ENCODE measurements around the gene TFB1M. TPM values are rescaled to one million over a fixed set of nuclear protein-coding genes. Genes with fewer than 3 reads are reported as not detected.
"Not testable (repeated sequence)": the region's sequence is repeated elsewhere in the genome, so short reads cannot be mapped to it uniquely, and the experiment has no call there.

TFB1M gene
- polyA plus RNA-seq, 1 experiment = 20.4 TPM

GRCh38 chr6:155316419-155316818 lies 2.1 kb upstream of the TFB1M start:
- POLR2A ChIA-PET = no interaction called here
- no peak for TF ChIP-seq CTCF (IDR thresholded peaks at IDR 0.05; ENCODE audit: low read depth, low read length)
- DNase-seq (ENCODE audit: low read depth, low spot score) = no peak
- CTCF ChIA-PET = interaction anchor here (0.8 to 3.0 kb wide), 11 partner anchors 9 to 448 kb away, joined by 3 to 26 read pairs (median 5); no protein-coding TSS in a partner anchor
- Histone ChIP-seq H3K4me3 (ENCODE audit: low read depth, low read length) (no peak overlapping the region), H3K9me3 (ENCODE audit: control insufficient read depth, insufficient read depth, low read length) (no peaks in the 10 kb centered on the region), H3K27ac (ENCODE audit: low read depth, low read length) (no peak overlapping the region), H3K27me3 (ENCODE audit: control insufficient read depth, insufficient read depth, low read length) (no peaks in the 10 kb centered on the region)

- Histone ChIP-seq H3K9me3 (ENCODE audit: control insufficient read depth, insufficient read depth, low read length) (no peaks in the 10 kb centered on the region), H3K4me3 (ENCODE audit: low read depth, low read length) (peak overlapping the region; percentile 92), H3K27me3 (ENCODE audit: control insufficient read depth, insufficient read depth, low read length) (no peaks in the 10 kb centered on the region), H3K27ac (ENCODE audit: low read depth, low read length) (no peak overlapping the region)
- TF ChIP-seq CTCF (IDR thresholded peaks at IDR 0.05; ENCODE audit: low read depth, low read length) = no peak
- DNase-seq (ENCODE audit: low read depth, low spot score) = no peak
- ChIA-PET POLR2A (interaction anchor here (0.7 to 1.0 kb wide), 3 partner anchors 34 to 567 kb away, joined by 3 to 5 read pairs (median 4); no protein-coding TSS in a partner anchor), CTCF (interaction anchor here (0.7 to 3.0 kb wide), 12 partner anchors 12 to 1551 kb away, joined by 3 to 26 read pairs (median 4); no protein-coding TSS in a partner anchor)
These were observed 1.2 kb upstream of the TFB1M start for GRCh38 chr6:155315516-155315871.

GRCh38 chr6:155314773-155315515 lies 660 bp upstream of the TFB1M start:
- peak; percentile 51 for DNase-seq (ENCODE audit: low read depth, low spot score)
- H3K9me3 ChIP-seq (ENCODE audit: control insufficient read depth, insufficient read depth, low read length) = no peaks in the 10 kb centered on the region
- TF ChIP-seq CTCF (IDR thresholded peaks at IDR 0.05; ENCODE audit: low read depth, low read length) = no peak
- no peaks in the 10 kb centered on the region for H3K27me3 ChIP-seq (ENCODE audit: control insufficient read depth, insufficient read depth, low read length)
- H3K4me3 ChIP-seq (ENCODE audit: low read depth, low read length) = peak overlapping the region; percentile 92
- ChIA-PET POLR2A (interaction anchor here (0.7 to 1.0 kb wide), 3 partner anchors 34 to 568 kb away, joined by 3 to 5 read pairs (median 4); no protein-coding TSS in a partner anchor), CTCF (interaction anchor here (0.6 to 2.5 kb wide), 13 partner anchors 13 to 1552 kb away, joined by 3 to 8 read pairs (median 4); no protein-coding TSS in a partner anchor)
- peak overlapping the region; percentile 73 for H3K27ac ChIP-seq (ENCODE audit: low read depth, low read length)

- no peak for TF ChIP-seq CTCF (IDR thresholded peaks at IDR 0.05; ENCODE audit: low read depth, low read length)
- Histone ChIP-seq H3K4me3 (ENCODE audit: low read depth, low read length) (peak overlapping the region; percentile 92), H3K9me3 (ENCODE audit: control insufficient read depth, insufficient read depth, low read length) (no peaks in the 10 kb centered on the region), H3K27me3 (ENCODE audit: control insufficient read depth, insufficient read depth, low read length) (no peaks in the 10 kb centered on the region), H3K27ac (ENCODE audit: low read depth, low read length) (no peak overlapping the region)
- CTCF ChIA-PET = interaction anchor here (0.9 to 2.0 kb wide), 3 partner anchors 138 to 445 kb away, joined by 3 to 5 read pairs (median 3); no protein-coding TSS in a partner anchor
- no peak for DNase-seq (ENCODE audit: low read depth, low spot score)
- POLR2A ChIA-PET = no interaction called here
These were observed 637 bp downstream of the TFB1M start for GRCh38 chr6:155313602-155314091.

GRCh38 chr6:155312950-155313349 lies 1.3 kb downstream of the TFB1M start:
- not testable (repeated sequence) for DNase-seq (ENCODE audit: low read depth, low spot score); H3K27me3 ChIP-seq (ENCODE audit: control insufficient read depth, insufficient read depth, low read length); H3K27ac ChIP-seq (ENCODE audit: low read depth, low read length); H3K9me3 ChIP-seq (ENCODE audit: control insufficient read depth, insufficient read depth, low read length)
- ChIA-PET CTCF (interaction anchor here (0.9 to 2.0 kb wide), 4 partner anchors 65 to 445 kb away, joined by 3 to 5 read pairs (median 4); no protein-coding TSS in a partner anchor), POLR2A (interaction anchor here (0.6 kb wide), 1 partner anchor 803 kb away, joined by 5 read pairs; the partner anchor contains the start of gene CNKSR3)
- peak overlapping the region; percentile 92 for H3K4me3 ChIP-seq (ENCODE audit: low read depth, low read length)
